Measurements from ENCODE around the gene PKP3.

PKP3 gene

GRCh38 chr11:414318-414857 lies 20.4 kb downstream of the PKP3 start:
- H3K27ac ChIP-seq, result no peak overlapping the region
- TF ChIP-seq ZFX (IDR thresholded peaks at IDR 0.05; ENCODE audit: borderline replicate concordance), result no peak
- TF ChIP-seq CTCF (IDR thresholded peaks at IDR 0.05), result no peak

GRCh38 chr11:415640-416041 lies 21.6 kb downstream of the PKP3 start:
- 0 out of 2 replicates have a peak overlapping the region, but pooled peaks have one; percentile 71 for H3K27ac ChIP-seq
- TF ChIP-seq CTCF (IDR thresholded peaks at IDR 0.05) (no peak), ZFX (IDR thresholded peaks at IDR 0.05; ENCODE audit: borderline replicate concordance) (no peak)

- no peak for TF ChIP-seq CTCF (IDR thresholded peaks at IDR 0.05)
- TF ChIP-seq ZFX (IDR thresholded peaks at IDR 0.05; ENCODE audit: borderline replicate concordance), result no peak
- peak overlapping the region; percentile 71 for H3K27ac ChIP-seq
These were observed 22.2 kb downstream of the PKP3 start for GRCh38 chr11:416051-416756.

GRCh38 chr11:416757-417621 lies 23.0 kb downstream of the PKP3 start:
- TF ChIP-seq ZFX (IDR thresholded peaks at IDR 0.05; ENCODE audit: borderline replicate concordance) (no peak), CTCF (IDR thresholded peaks at IDR 0.05) (no peak)
- peak overlapping the region; percentile 71 for H3K27ac ChIP-seq

GRCh38 chr11:417652-418342 lies 23.8 kb downstream of the PKP3 start:
- H3K27ac ChIP-seq, result peak overlapping the region; percentile 71
- TF ChIP-seq CTCF (IDR thresholded peaks at IDR 0.05) (no peak), ZFX (IDR thresholded peaks at IDR 0.05; ENCODE audit: borderline replicate concordance) (no peak)

GRCh38 chr11:418343-419247 lies 24.6 kb downstream of the PKP3 start:
- no peak overlapping the region for H3K27ac ChIP-seq
- no peak for TF ChIP-seq ZFX (IDR thresholded peaks at IDR 0.05; ENCODE audit: borderline replicate concordance)
- no peak for TF ChIP-seq CTCF (IDR thresholded peaks at IDR 0.05)
